ENCODE measurements around the gene LDLRAD4.

GRCh38 chr18:13254971-13255927, 36.7 kb downstream of the LDLRAD4 start:
- TF ChIP-seq JUND (IDR thresholded peaks at IDR 0.05; ENCODE audit: borderline replicate concordance, low read depth, low read length) (no peak), JUND (tag; IDR thresholded peaks at IDR 0.05; ENCODE audit: borderline replicate concordance, low read depth, low read length) (no peak), CTCF (IDR thresholded peaks at IDR 0.05 in 2 of 3, conservative IDR thresholded peaks at IDR 0.05 in 1 of 3; ENCODE audit: insufficient read depth in 2 of 3, low read depth in 1 of 3, low read length in 3 of 3) (no peak), ATF3 (IDR thresholded peaks at IDR 0.05) (no peak), ATF3 (CRISPR knock-in tag; conservative IDR thresholded peaks at IDR 0.05) (no peak), RBM17 (IDR thresholded peaks at IDR 0.05; ENCODE audit: borderline replicate concordance, low read depth, low read length) (no peak), RERE (CRISPR knock-in tag; IDR thresholded peaks at IDR 0.05; ENCODE audit: borderline replicate concordance) (no peak), ZNF224 (CRISPR knock-in tag; IDR thresholded peaks at IDR 0.05) (no peak)
- TF ChIP-seq, protein P1, sequence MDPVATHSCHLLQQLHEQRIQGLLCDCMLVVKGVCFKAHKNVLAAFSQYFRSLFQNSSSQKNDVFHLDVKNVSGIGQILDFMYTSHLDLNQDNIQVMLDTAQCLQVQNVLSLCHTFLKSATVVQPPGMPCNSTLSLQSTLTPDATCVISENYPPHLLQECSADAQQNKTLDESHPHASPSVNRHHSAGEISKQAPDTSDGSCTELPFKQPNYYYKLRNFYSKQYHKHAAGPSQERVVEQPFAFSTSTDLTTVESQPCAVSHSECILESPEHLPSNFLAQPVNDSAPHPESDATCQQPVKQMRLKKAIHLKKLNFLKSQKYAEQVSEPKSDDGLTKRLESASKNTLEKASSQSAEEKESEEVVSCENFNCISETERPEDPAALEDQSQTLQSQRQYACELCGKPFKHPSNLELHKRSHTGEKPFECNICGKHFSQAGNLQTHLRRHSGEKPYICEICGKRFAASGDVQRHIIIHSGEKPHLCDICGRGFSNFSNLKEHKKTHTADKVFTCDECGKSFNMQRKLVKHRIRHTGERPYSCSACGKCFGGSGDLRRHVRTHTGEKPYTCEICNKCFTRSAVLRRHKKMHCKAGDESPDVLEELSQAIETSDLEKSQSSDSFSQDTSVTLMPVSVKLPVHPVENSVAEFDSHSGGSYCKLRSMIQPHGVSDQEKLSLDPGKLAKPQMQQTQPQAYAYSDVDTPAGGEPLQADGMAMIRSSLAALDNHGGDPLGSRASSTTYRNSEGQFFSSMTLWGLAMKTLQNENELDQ (CRISPR knock-in tag; IDR thresholded peaks at IDR 0.05; ENCODE audit: borderline replicate concordance), result no peak

All from K562 (cell line).